Fibroblast of lung (primary cell): ENCODE data around the gene MYMX. TPM values are rescaled to one million over a fixed set of nuclear protein-coding genes. Genes with fewer than 3 reads are reported as not detected.
A peak's percentile ranks its signal among the peaks of the same experiment; 100 is the strongest.

Source experiments
- DNase-seq, 2 donors: peaks; one replicate each; pipeline versions ENCODE4 v3.0.0 to v3.0.0-alpha.2; 2010; ENCODE audit warnings: low read depth in 2 of 2
- H2AFZ ChIP-seq: 2 replicates; pipeline ENCODE4 v1.5.1; 2012; ENCODE audit warnings: low read length, control low read depth, inconsistent platforms
- H3K27ac ChIP-seq: 2 replicates; pipeline ENCODE4 v1.5.1; 2011; ENCODE audit warnings: low read length, control low read depth; ENCODE audit not compliant: insufficient read depth
- H3K27me3 ChIP-seq: 2 replicates; pipeline ENCODE4 v1.5.1; 2011; ENCODE audit warnings: mild to moderate bottlenecking, low read length; ENCODE audit not compliant: control insufficient read depth, insufficient read depth
- H3K36me3 ChIP-seq: 2 replicates; pipeline ENCODE4 v1.5.1; 2011; ENCODE audit warnings: low read length; ENCODE audit not compliant: control insufficient read depth, insufficient read depth
- H3K4me1 ChIP-seq: 2 replicates; pipeline ENCODE4 v1.5.1; 2011; ENCODE audit warnings: low read length; ENCODE audit not compliant: control insufficient read depth, insufficient read depth; ENCODE audit errors: extremely low read depth
- H3K4me2 ChIP-seq: 2 replicates; pipeline ENCODE4 v1.5.1; 2011; ENCODE audit warnings: low read length, control low read depth; ENCODE audit not compliant: insufficient read depth; ENCODE audit errors: extremely low read depth
- H3K4me3 ChIP-seq, 4 experiments: fragments of 200-600 bp in 1 of 4; sonication (generic) in 1 of 4; replicated peaks in 1 of 4; 2 replicates each; pipeline ENCODE4 v1.5.1; 2011 to 2016; ENCODE audit warnings: low read length in 4 of 4, low read depth in 3 of 4, mild to moderate bottlenecking in 3 of 4, control low read depth in 2 of 4, inconsistent platforms in 1 of 4, mixed read lengths in 1 of 4; ENCODE audit not compliant: insufficient read depth in 1 of 4; ENCODE audit errors: control extremely low read depth in 1 of 4
- H3K79me2 ChIP-seq: 2 replicates; pipeline ENCODE4 v1.5.1; 2012; ENCODE audit warnings: mild to moderate bottlenecking, low read length, inconsistent platforms; ENCODE audit not compliant: control insufficient read depth, insufficient read depth
- H3K9ac ChIP-seq: 2 replicates; pipeline ENCODE4 v1.5.1; 2011; ENCODE audit warnings: mild to moderate bottlenecking, low read length, control low read depth; ENCODE audit not compliant: insufficient read depth
- H3K9me3 ChIP-seq: 2 replicates; pipeline ENCODE4 v1.5.1; 2012; ENCODE audit warnings: low read depth, low read length; ENCODE audit not compliant: control insufficient read depth, insufficient read depth
- H4K20me1 ChIP-seq: 2 replicates; pipeline ENCODE4 v1.5.1; 2011; ENCODE audit warnings: low read length; ENCODE audit not compliant: control insufficient read depth, insufficient read depth; ENCODE audit errors: extremely low read depth
- EZH2 ChIP-seq: IDR thresholded peaks from 2 replicates; pipeline ENCODE4 v1.5.1; 2012; ENCODE audit warnings: low read length, control low read depth, mild to moderate bottlenecking; ENCODE audit errors: missing control alignments
- polyA plus RNA-seq, 2 donors: library from polyadenylated mRNA; depleted of rRNA in 1 of 2; stranded (reverse) in 1 of 2; unstranded in 1 of 2; fragments of >200 nt; gene quantifications; 2 replicates each; pipeline ENCODE4 v1.2.1, GENCODE V29; 2011 to 2012; ENCODE audit warnings: missing spikeins in 1 of 2
- total RNA-seq: library from RNA; depleted of rRNA; stranded (reverse); fragments of >200 nt; gene quantifications from 2 replicates; pipeline ENCODE4 v1.2.1, GENCODE V29; 2014
- TF ChIP-seq, protein P1 (sequence below), 2 donors: IDR thresholded peaks in 1 of 2; conservative IDR thresholded peaks in 1 of 2; 1 replicate in 1 of 2; 2 replicates in 1 of 2; pipeline ENCODE4 v1.5.1; 2011 to 2012; ENCODE audit warnings: low read length in 2 of 2, control low read depth in 1 of 2, inconsistent platforms in 1 of 2, low read depth in 1 of 2, mild to moderate bottlenecking in 1 of 2

MYMX gene
- total and polyA plus RNA-seq, 2 donors (not counting 1 experiment from before 2014, with no cell fraction given): not detected

GRCh38 chr6:44237813-44238433 is 21.2 kb downstream of the MYMX start:
- peak; percentile 58 to 62 for DNase-seq

DNA sequence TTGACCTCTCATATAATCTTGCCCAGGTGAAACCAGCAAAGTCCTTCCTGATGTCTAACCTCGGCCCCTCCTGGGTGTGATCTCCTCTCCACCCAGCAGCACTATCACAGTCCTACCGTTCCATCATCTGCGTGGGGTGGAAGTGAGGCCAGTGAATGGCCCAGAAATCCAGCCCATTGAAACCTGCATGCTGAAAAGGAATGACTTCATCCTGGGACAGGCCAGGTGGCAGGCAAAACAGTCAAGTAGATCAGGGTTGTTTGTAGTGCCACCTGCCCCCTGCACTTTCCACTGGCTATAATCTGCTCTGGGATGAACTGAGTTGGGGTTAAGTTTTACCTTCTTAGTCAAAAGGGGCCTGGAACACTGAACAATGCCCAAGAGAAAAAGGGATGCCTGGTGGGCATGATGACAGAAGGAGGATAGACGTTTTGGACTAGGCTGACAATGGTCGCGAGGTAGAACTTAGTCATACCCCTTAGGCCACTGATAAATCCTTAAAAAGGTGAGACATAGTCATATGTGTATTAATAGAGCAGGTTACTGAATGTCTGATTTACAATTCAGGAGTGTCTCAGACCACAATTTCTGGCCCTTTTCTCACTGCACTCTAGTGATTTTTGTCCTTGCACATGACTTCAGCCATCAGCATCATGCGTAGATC is 22.1 kb downstream of the MYMX start:
- H3K4me1 ChIP-seq: peaks cover 16% of the 10 kb centered on the region
- H3K9me3 ChIP-seq: no peaks in the 10 kb centered on the region
- H3K9ac ChIP-seq: no peak overlapping the region
- H3K4me3 ChIP-seq: no peak overlapping the region
- H3K27me3 ChIP-seq: no peaks in the 10 kb centered on the region
- H4K20me1 ChIP-seq: no peaks in the 10 kb centered on the region
- no peaks in the 10 kb centered on the region for H3K36me3 ChIP-seq
- DNase-seq: no peak
- H3K4me2 ChIP-seq: no peak overlapping the region
- TF ChIP-seq EZH2: no peak
- TF ChIP-seq, protein P1, sequence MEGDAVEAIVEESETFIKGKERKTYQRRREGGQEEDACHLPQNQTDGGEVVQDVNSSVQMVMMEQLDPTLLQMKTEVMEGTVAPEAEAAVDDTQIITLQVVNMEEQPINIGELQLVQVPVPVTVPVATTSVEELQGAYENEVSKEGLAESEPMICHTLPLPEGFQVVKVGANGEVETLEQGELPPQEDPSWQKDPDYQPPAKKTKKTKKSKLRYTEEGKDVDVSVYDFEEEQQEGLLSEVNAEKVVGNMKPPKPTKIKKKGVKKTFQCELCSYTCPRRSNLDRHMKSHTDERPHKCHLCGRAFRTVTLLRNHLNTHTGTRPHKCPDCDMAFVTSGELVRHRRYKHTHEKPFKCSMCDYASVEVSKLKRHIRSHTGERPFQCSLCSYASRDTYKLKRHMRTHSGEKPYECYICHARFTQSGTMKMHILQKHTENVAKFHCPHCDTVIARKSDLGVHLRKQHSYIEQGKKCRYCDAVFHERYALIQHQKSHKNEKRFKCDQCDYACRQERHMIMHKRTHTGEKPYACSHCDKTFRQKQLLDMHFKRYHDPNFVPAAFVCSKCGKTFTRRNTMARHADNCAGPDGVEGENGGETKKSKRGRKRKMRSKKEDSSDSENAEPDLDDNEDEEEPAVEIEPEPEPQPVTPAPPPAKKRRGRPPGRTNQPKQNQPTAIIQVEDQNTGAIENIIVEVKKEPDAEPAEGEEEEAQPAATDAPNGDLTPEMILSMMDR (conservative IDR thresholded peaks at IDR 0.05 in 1 of 2, IDR thresholded peaks at IDR 0.05 in 1 of 2; ENCODE audit: low read depth in 1 of 2, low read length in 2 of 2): peak in 1 of 2 donors; percentile 9
- H2AFZ ChIP-seq: no peak overlapping the region
- no peak overlapping the region for H3K27ac ChIP-seq
- H3K79me2 ChIP-seq: no peaks in the 10 kb centered on the region

More at GRCh38 chr6:44237813-44238433, 21.2 kb downstream of the MYMX start:
- H3K27ac ChIP-seq: peak overlapping the region; percentile 83
- H3K9me3 ChIP-seq: no peaks in the 10 kb centered on the region
- H3K4me3 ChIP-seq: peak overlapping the region; percentile 52 to 73 (median 57)
- H4K20me1 ChIP-seq: no peaks in the 10 kb centered on the region
- peaks cover 1% of the 10 kb centered on the region for H3K36me3 ChIP-seq
- no peaks in the 10 kb centered on the region for H3K79me2 ChIP-seq
- H3K27me3 ChIP-seq: no peaks in the 10 kb centered on the region
- TF ChIP-seq, protein P1 (conservative IDR thresholded peaks at IDR 0.05 in 1 of 2, IDR thresholded peaks at IDR 0.05 in 1 of 2; ENCODE audit: low read depth in 1 of 2, low read length in 2 of 2): peak; percentile 76 to 82
- no peak for TF ChIP-seq EZH2
- H3K4me2 ChIP-seq: peak overlapping the region; percentile 87
- peak overlapping the region; percentile 78 for H2AFZ ChIP-seq
- H3K9ac ChIP-seq: peak overlapping the region; percentile 83
- H3K4me1 ChIP-seq: peaks cover 18% of the 10 kb centered on the region

DNA sequence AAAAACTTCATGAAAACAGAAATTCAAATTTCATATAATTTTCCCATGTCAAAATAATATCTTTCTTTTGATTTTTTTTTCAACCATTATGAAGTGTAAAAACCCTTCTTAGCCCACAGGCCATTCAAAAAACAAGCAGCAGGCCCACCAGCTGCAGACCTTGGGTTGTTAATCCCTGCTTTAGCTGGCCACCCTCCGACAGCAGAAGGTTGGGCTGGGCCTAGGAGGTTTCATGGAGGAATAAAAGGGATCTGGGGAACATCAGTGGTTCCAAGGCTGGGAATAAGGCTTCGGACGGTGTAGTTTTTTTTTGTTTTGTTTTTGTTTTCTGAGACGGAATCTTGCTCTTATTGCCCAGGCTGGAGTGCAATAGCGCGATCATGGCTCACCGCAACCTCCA is 26.6 kb downstream of the MYMX start:
- Histone ChIP-seq H3K27ac (no peak overlapping the region), H3K4me1 (peaks cover 4% of the 10 kb centered on the region), H3K4me2 (no peak overlapping the region), H3K9me3 (no peaks in the 10 kb centered on the region), H3K4me3 (no peak overlapping the region), H3K27me3 (no peaks in the 10 kb centered on the region), H3K79me2 (peaks cover 15% of the 10 kb centered on the region), H2AFZ (no peak overlapping the region), H3K36me3 (no peaks in the 10 kb centered on the region), H4K20me1 (no peaks in the 10 kb centered on the region), H3K9ac (no peak overlapping the region)
- no peak for DNase-seq
- TF ChIP-seq, protein P1 (conservative IDR thresholded peaks at IDR 0.05 in 1 of 2, IDR thresholded peaks at IDR 0.05 in 1 of 2; ENCODE audit: low read depth in 1 of 2, low read length in 2 of 2): no peak
- TF ChIP-seq EZH2: no peak
